ENCODE measurements around the gene AMPH.

Gene AMPH

DNA sequence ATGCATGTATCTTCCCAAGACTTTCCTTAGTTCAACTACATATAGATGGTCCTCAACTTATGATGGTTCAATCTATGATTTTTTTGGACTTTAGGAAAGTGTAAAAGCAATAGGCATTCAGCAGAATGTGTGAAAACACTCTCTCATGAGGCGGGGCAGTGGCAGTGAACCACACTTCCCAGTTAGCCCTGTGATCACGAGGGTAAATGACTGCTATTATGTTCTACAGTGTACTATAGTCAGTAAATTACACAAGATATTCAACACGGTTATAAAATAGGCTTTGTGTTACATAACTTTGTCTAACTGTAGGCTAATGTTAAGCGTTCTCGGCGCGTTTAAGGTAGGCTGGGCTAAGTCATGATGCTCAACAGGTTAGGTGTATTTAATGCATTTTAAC lies 169.3 kb downstream of the AMPH start:
- H3K36me3 ChIP-seq (ENCODE audit: insufficient read depth, low read length) = no peaks in the 10 kb centered on the region
- H3K9me3 ChIP-seq (ENCODE audit: low read depth, low read length) = no peaks in the 10 kb centered on the region
- DNase-seq (ENCODE audit: low read depth, low spot score) = no peak
- no peak overlapping the region for H3K4me3 ChIP-seq
- no peak overlapping the region for H3K9ac ChIP-seq (ENCODE audit: insufficient read length)
- H3K27ac ChIP-seq = no peak overlapping the region
- no peak for TF ChIP-seq FOXP2 (optimal IDR thresholded peaks at IDR 0.05; ENCODE audit: control extremely low read depth, extremely low read length, insufficient read depth)
- no peak for TF ChIP-seq EZH2 (IDR thresholded peaks at IDR 0.05)
- no peak for TF ChIP-seq POLR2AphosphoS5 (IDR thresholded peaks at IDR 0.05; ENCODE audit: borderline replicate concordance, low read depth, low read length)

DNA sequence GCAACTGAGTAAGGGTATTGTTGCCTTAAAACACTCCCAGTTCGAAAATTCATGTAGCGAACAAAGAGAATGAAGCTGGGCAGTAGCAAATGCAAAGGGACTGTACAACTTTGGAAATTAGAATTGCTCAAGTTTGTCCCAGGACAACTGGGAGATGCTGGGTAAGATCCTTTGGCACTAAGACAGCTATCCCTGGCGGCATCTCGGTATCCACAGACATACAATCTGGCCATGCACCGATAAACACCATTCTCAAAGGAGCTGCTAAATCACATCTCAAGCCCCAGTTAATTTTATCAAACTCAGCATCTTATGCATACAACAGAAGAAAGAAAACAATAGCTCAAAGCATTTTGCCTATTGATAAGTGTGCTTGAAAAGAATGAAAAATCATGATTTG lies 177.3 kb downstream of the AMPH start:
- Histone ChIP-seq H3K9me3 (ENCODE audit: low read depth, low read length) (no peaks in the 10 kb centered on the region), H3K9ac (ENCODE audit: insufficient read length) (no peak overlapping the region), H3K36me3 (ENCODE audit: insufficient read depth, low read length) (no peaks in the 10 kb centered on the region), H3K4me3 (no peak overlapping the region), H3K27ac (no peak overlapping the region)
- no peak for DNase-seq (ENCODE audit: low read depth, low spot score)
- no peak for TF ChIP-seq FOXP2 (optimal IDR thresholded peaks at IDR 0.05; ENCODE audit: control extremely low read depth, extremely low read length, insufficient read depth)
- TF ChIP-seq POLR2AphosphoS5 (IDR thresholded peaks at IDR 0.05; ENCODE audit: borderline replicate concordance, low read depth, low read length) = no peak
- TF ChIP-seq EZH2 (IDR thresholded peaks at IDR 0.05) = no peak

DNA sequence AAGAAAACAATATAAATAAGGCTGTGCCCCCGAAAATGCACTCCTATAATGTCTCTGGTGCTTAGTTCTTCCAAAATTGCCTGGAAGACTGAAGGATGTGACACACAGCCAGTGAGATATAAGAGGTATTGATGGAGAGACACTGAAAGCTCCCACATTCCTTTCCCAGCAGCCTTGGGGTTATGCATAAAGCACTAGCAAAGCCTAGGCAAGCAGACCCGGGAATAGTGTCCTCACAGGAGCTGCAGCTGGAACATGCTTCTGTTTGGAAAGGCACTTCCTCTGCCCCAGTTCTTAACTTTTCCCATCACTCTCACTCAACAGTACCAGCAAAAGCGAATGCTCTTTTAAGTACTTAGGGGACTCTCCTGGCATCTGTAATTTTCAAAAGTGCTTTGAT lies 178.0 kb downstream of the AMPH start:
- DNase-seq (ENCODE audit: low read depth, low spot score) = no peak
- H3K4me3 ChIP-seq = no peak overlapping the region
- H3K36me3 ChIP-seq (ENCODE audit: insufficient read depth, low read length) = no peaks in the 10 kb centered on the region
- no peak for TF ChIP-seq FOXP2 (optimal IDR thresholded peaks at IDR 0.05; ENCODE audit: control extremely low read depth, extremely low read length, insufficient read depth)
- no peak for TF ChIP-seq EZH2 (IDR thresholded peaks at IDR 0.05)
- no peak overlapping the region for H3K9ac ChIP-seq (ENCODE audit: insufficient read length)
- H3K27ac ChIP-seq = no peak overlapping the region
- no peaks in the 10 kb centered on the region for H3K9me3 ChIP-seq (ENCODE audit: low read depth, low read length)

DNA sequence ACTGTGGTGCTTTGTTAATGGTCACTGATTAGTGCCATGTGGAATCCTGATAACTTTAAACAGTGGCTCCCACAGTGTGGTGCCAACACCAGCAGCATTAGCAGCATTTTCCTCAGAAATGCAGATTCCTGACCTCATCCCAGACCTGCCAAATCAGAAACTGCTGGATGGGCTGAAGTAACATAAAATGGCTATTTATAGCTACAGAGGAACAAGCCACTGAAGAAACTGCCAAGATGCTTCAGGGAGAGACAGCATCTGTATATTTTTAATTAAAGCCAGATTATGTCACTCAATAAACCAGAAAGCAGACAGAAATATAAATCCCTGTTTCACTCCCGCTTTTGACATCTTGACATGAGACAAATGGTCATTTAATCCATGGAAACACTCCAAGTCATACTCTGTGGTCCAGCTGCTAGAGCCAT lies 178.5 kb downstream of the AMPH start:
- no peak overlapping the region for H3K4me3 ChIP-seq
- DNase-seq (ENCODE audit: low read depth, low spot score) = no peak
- no peaks in the 10 kb centered on the region for H3K9me3 ChIP-seq (ENCODE audit: low read depth, low read length)
- no peak overlapping the region for H3K27ac ChIP-seq
- no peak for TF ChIP-seq POLR2AphosphoS5 (IDR thresholded peaks at IDR 0.05; ENCODE audit: borderline replicate concordance, low read depth, low read length)
- TF ChIP-seq EZH2 (IDR thresholded peaks at IDR 0.05) = no peak
- TF ChIP-seq FOXP2 (optimal IDR thresholded peaks at IDR 0.05; ENCODE audit: control extremely low read depth, extremely low read length, insufficient read depth) = no peak
- H3K36me3 ChIP-seq (ENCODE audit: insufficient read depth, low read length) = no peaks in the 10 kb centered on the region
- H3K9ac ChIP-seq (ENCODE audit: insufficient read length) = no peak overlapping the region

DNA sequence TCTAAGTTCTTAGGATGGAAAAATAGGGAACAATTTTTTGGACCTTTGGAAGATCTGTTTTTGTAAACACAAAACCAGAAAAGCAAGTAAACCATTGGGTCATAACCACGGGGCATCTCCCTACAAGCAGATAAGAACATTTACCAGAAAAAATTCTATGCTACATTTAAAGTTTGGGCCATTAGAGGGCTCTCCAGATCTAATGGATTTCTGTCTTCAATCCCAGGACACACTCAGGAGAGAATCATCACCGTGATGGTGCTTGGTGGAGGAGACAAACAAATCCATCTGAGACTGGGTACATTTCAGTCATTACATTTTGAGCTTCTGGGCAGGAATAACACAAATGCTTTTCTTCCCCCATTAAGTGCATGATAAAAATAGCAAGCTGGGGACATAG lies 179.3 kb downstream of the AMPH start:
- Histone ChIP-seq H3K27ac (no peak overlapping the region), H3K36me3 (ENCODE audit: insufficient read depth, low read length) (no peaks in the 10 kb centered on the region), H3K4me3 (no peak overlapping the region), H3K9me3 (ENCODE audit: low read depth, low read length) (no peaks in the 10 kb centered on the region), H3K9ac (ENCODE audit: insufficient read length) (no peak overlapping the region)
- DNase-seq (ENCODE audit: low read depth, low spot score) = no peak
- TF ChIP-seq POLR2AphosphoS5 (IDR thresholded peaks at IDR 0.05; ENCODE audit: borderline replicate concordance, low read depth, low read length) (no peak), FOXP2 (optimal IDR thresholded peaks at IDR 0.05; ENCODE audit: control extremely low read depth, extremely low read length, insufficient read depth) (no peak), EZH2 (IDR thresholded peaks at IDR 0.05) (no peak)

DNA sequence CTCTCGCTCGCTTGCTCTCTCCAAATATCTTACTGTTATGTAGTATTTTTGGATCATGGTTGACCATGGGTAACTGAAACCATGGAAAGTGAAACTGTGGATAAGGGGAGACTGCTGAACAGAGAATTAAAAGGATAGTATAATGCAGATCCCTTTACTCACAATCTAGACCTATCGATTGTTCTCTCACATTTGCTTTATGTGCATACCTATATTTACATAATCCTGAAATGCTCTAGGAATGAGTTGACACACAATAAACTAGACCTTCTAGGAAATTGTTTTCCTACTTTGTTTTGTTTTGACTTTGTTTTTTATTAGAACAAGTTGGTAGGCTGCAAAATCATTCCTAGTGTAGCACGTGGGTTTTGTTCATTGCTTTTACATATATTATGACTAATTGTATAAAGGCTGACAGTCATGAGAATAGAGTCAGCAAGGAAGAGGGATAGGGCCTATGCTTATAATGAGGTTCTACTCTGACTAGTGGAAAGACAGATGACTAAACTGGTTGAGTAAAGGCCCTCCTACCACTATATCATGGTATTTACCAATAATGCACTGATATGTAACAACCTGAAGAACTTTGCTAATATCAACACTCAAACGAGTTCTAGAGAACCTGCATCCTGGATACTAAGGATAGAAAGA lies 182.5 kb downstream of the AMPH start:
- TF ChIP-seq POLR2AphosphoS5 (IDR thresholded peaks at IDR 0.05; ENCODE audit: borderline replicate concordance, low read depth, low read length) = no peak
- TF ChIP-seq EZH2 (IDR thresholded peaks at IDR 0.05) = no peak
- TF ChIP-seq FOXP2 (optimal IDR thresholded peaks at IDR 0.05; ENCODE audit: control extremely low read depth, extremely low read length, insufficient read depth) = no peak
- DNase-seq (ENCODE audit: low read depth, low spot score) = no peak
- Histone ChIP-seq H3K27ac (no peak overlapping the region), H3K9ac (ENCODE audit: insufficient read length) (no peak overlapping the region), H3K4me3 (no peak overlapping the region), H3K9me3 (ENCODE audit: low read depth, low read length) (no peaks in the 10 kb centered on the region), H3K36me3 (ENCODE audit: insufficient read depth, low read length) (no peaks in the 10 kb centered on the region)

DNA sequence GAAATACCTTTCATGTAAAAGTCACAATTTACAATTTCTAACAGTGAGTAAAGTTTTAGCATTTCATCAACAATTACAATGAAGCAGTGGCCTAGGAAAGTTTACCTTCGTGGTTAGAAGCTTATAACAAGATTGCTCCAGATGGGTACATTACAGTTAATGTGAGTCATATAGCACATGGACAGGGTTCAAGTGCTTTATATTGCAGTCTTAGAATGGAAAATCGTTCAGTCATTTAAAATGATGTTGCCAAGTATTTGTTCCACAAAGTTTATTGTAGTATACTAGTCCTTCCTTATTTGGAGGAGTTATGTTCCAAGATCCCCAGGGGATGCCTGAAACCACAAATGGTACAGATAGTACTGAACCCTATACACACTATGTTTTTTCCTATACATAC lies 183.1 kb downstream of the AMPH start:
- no peak for TF ChIP-seq POLR2AphosphoS5 (IDR thresholded peaks at IDR 0.05; ENCODE audit: borderline replicate concordance, low read depth, low read length)
- no peak for TF ChIP-seq EZH2 (IDR thresholded peaks at IDR 0.05)
- TF ChIP-seq FOXP2 (optimal IDR thresholded peaks at IDR 0.05; ENCODE audit: control extremely low read depth, extremely low read length, insufficient read depth) = no peak
- no peak overlapping the region for H3K4me3 ChIP-seq
- no peaks in the 10 kb centered on the region for H3K9me3 ChIP-seq (ENCODE audit: low read depth, low read length)
- no peaks in the 10 kb centered on the region for H3K36me3 ChIP-seq (ENCODE audit: insufficient read depth, low read length)
- H3K27ac ChIP-seq = no peak overlapping the region
- H3K9ac ChIP-seq (ENCODE audit: insufficient read length) = no peak overlapping the region
- DNase-seq (ENCODE audit: low read depth, low spot score) = no peak

DNA sequence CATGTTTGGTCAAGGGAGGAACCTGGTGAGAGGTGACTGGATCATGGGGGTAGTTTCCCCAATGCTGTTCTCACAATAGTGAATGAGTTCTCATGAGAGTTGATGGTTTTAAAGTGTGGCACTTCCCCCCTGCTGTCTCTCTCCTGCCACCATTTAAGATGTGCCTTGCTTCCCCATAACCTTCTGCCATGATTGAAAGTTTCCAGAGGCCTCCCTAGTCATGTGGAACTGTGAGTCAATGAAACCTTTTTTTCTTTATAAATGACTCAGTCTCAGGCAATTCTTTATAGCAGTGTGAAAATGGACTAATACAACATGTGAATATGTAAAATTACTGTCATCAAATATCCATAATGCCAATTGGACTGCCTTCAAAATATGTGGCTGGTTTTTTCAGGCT lies 192.2 kb downstream of the AMPH start:
- H3K9ac ChIP-seq (ENCODE audit: insufficient read length) = no peak overlapping the region
- TF ChIP-seq FOXP2 (optimal IDR thresholded peaks at IDR 0.05; ENCODE audit: control extremely low read depth, extremely low read length, insufficient read depth) (no peak), EZH2 (IDR thresholded peaks at IDR 0.05) (no peak), POLR2AphosphoS5 (IDR thresholded peaks at IDR 0.05; ENCODE audit: borderline replicate concordance, low read depth, low read length) (no peak)
- no peaks in the 10 kb centered on the region for H3K9me3 ChIP-seq (ENCODE audit: low read depth, low read length)

DNA sequence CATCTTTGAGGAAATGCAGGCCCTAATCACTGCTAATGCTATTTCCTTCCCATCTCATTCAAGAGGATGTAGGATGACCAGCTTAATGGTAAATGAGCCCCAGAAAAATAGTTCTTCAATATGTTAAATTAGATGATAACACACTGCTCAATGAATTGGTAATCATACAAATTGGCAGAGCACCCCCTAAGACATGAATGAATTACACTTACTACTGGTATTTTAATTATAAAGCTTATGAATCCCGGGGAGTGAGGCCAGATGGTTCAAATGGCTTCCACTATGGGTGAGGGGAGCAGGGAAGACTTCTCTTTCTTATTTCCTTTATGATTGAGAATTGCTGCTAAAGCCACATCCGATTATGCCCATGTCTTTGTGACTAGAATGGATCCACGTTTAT lies 198.5 kb downstream of the AMPH start:
- DNase-seq (ENCODE audit: low read depth, low spot score) = no peak
- no peak overlapping the region for H3K27ac ChIP-seq
- no peaks in the 10 kb centered on the region for H3K36me3 ChIP-seq (ENCODE audit: insufficient read depth, low read length)
- TF ChIP-seq POLR2AphosphoS5 (IDR thresholded peaks at IDR 0.05; ENCODE audit: borderline replicate concordance, low read depth, low read length) (no peak), FOXP2 (optimal IDR thresholded peaks at IDR 0.05; ENCODE audit: control extremely low read depth, extremely low read length, insufficient read depth) (no peak), EZH2 (IDR thresholded peaks at IDR 0.05) (no peak)
- H3K9ac ChIP-seq (ENCODE audit: insufficient read length) = no peak overlapping the region
- H3K4me3 ChIP-seq = no peak overlapping the region
- no peaks in the 10 kb centered on the region for H3K9me3 ChIP-seq (ENCODE audit: low read depth, low read length)

More for the DNA sequence above, 192.2 kb downstream of the AMPH start:
- DNase-seq (ENCODE audit: low read depth, low spot score) = no peak
- no peaks in the 10 kb centered on the region for H3K36me3 ChIP-seq (ENCODE audit: insufficient read depth, low read length)
- H3K27ac ChIP-seq = no peak overlapping the region
- no peak overlapping the region for H3K4me3 ChIP-seq

Data from SK-N-MC (cell line).